H1 (cell line): ENCODE data around the gene CDYL.

ENCODE experiments used
- CBX5 ChIP-seq: fragments of 300-800, 300-1000 bp; sonication (generic); IDR thresholded peaks from 2 replicates; pipeline ENCODE4 v1.7.1; 2016; ENCODE audit warnings: antibody characterized with exemption, low read length, low read depth
- MAFK ChIP-seq: IDR thresholded peaks from 2 replicates; pipeline ENCODE4 v1.6.1; 2012; ENCODE audit warnings: low read depth, mild to moderate bottlenecking, improper control_type of control experiment, low read length
- POLR2A ChIP-seq, 2 experiments: IDR thresholded peaks; 1 replicate in 1 of 2; 2 replicates in 1 of 2; pipeline ENCODE4 v1.6.1; 2011; ENCODE audit warnings: low read depth in 2 of 2, low read length in 2 of 2, mild to moderate bottlenecking in 2 of 2; ENCODE audit errors: control extremely low read depth in 1 of 2

DNA sequence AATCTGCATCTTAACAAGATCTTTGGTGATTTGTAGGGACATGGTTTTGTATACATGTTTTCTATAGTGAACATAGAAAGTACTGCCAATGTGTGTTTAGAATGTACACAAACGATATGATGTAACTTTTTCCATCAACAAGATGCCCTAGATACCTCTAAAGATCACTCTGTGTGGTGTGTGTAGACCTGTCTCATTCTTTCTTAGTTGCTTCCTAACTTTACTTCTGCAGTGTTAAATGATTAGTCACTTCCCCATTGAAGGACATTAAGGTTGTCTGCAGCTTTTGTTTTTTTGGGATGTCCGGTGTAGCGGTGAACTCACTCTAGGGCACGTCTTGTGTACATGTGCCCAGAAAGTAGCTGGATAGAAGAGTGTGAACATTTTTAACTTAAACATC is 35.9 kb downstream of the CDYL start:
- no peak for TF ChIP-seq POLR2A (IDR thresholded peaks at IDR 0.05; ENCODE audit: control extremely low read depth in 1 of 2, low read depth in 2 of 2, low read length in 2 of 2)
- TF ChIP-seq MAFK: no peak
- TF ChIP-seq CBX5: no peak
